NOMO-1 (cell line): ENCODE data around the gene ANKLE2.

ENCODE experiments used
- DNase-seq, 2 experiments: peaks; one replicate each; lab custom pipeline; 2025; ENCODE audit not compliant: unreplicated experiment in 2 of 2; lab: John Stamatoyannopoulos, UW

The ANKLE2 gene

GRCh38 chr12:132748319-132748718, 13.3 kb downstream of the ANKLE2 start:
- DNase-seq, result no peak

- no peak for DNase-seq
Measured at GRCh38 chr12:132747896-132748295, 13.7 kb downstream of the ANKLE2 start.

- no peak for DNase-seq
Measured at GRCh38 chr12:132747395-132747794, 14.2 kb downstream of the ANKLE2 start.

- DNase-seq, result no peak
Measured at GRCh38 chr12:132746613-132747012, 15.0 kb downstream of the ANKLE2 start.

GRCh38 chr12:132743831-132744230, 17.8 kb downstream of the ANKLE2 start:
- DNase-seq, result no peak

- DNase-seq, result no peak
Measured at GRCh38 chr12:132741620-132742019, 20.0 kb downstream of the ANKLE2 start.

GRCh38 chr12:132740652-132741051, 21.0 kb downstream of the ANKLE2 start:
- DNase-seq, result no peak

- no peak for DNase-seq
Measured at GRCh38 chr12:132740313-132740646, 21.4 kb downstream of the ANKLE2 start.

GRCh38 chr12:132739600-132740312, 21.9 kb downstream of the ANKLE2 start:
- DNase-seq, result no peak

- DNase-seq, result no peak
Measured at GRCh38 chr12:132736913-132737312, 24.7 kb downstream of the ANKLE2 start.

- no peak for DNase-seq
Measured at GRCh38 chr12:132736378-132736777, 25.3 kb downstream of the ANKLE2 start.

- DNase-seq, result no peak
Measured at GRCh38 chr12:132735496-132735895, 26.1 kb downstream of the ANKLE2 start.

- no peak for DNase-seq
Measured at GRCh38 chr12:132734206-132734605, 27.4 kb downstream of the ANKLE2 start.

- DNase-seq, result no peak
Measured at GRCh38 chr12:132731574-132731973, 30.1 kb downstream of the ANKLE2 start.

GRCh38 chr12:132730353-132730752, 31.3 kb downstream of the ANKLE2 start:
- no peak for DNase-seq

GRCh38 chr12:132729541-132730320, 31.9 kb downstream of the ANKLE2 start:
- DNase-seq, result no peak

- DNase-seq, result no peak
Measured at GRCh38 chr12:132728502-132728901, 33.1 kb downstream of the ANKLE2 start.

- DNase-seq, result no peak
Measured at GRCh38 chr12:132727091-132727794, 34.4 kb downstream of the ANKLE2 start.

- no peak for DNase-seq
Measured at GRCh38 chr12:132726386-132726785, 35.2 kb downstream of the ANKLE2 start.

GRCh38 chr12:132724506-132725241, 37.0 kb downstream of the ANKLE2 start:
- no peak for DNase-seq

GRCh38 chr12:132723764-132724140, 37.9 kb downstream of the ANKLE2 start:
- DNase-seq, result no peak
